ENCODE measurements around the gene GATD1. TPM values are rescaled to one million over a fixed set of nuclear protein-coding genes. Genes with fewer than 3 reads are reported as not detected.

GATD1 gene
- total RNA-seq, 1 experiment from 2014 or later: 88.7 TPM

- Histone ChIP-seq H4K20me1 (ENCODE audit: insufficient read depth) (no peaks in the 10 kb centered on the region), H3K36me3 (ENCODE audit: control insufficient read depth in 1 of 2, insufficient read depth in 2 of 2, low read length in 2 of 2) (peaks cover 3 to 11% of the 10 kb centered on the region in 2 experiments; a peak in 2 of 4 replicates), H3K27me3 (ENCODE audit: insufficient read depth, low read length) (no peaks in the 10 kb centered on the region), H3K9ac (ENCODE audit: low read length) (no peak overlapping the region), H3K27ac (ENCODE audit: low read depth, low read length) (no peak overlapping the region), H3K9me2 (ENCODE audit: insufficient read depth) (no peaks in the 10 kb centered on the region), H2AFZ (ENCODE audit: low read depth, low read length, poor library complexity, severe bottlenecking) (no peak overlapping the region), H3K79me2 (ENCODE audit: insufficient read depth, low read length) (no peaks in the 10 kb centered on the region), H3K4me1 (ENCODE audit: control insufficient read depth in 1 of 2, insufficient read depth in 2 of 2, low read length in 2 of 2) (peaks cover 7 to 34% of the 10 kb centered on the region in 2 experiments; a peak in 3 of 4 replicates), H3K9me3 (ENCODE audit: control insufficient read depth in 1 of 2, insufficient read depth in 1 of 2, low read depth in 1 of 2, low read length in 2 of 2) (no peaks in the 10 kb centered on the region), H3K4me2 (ENCODE audit: low read length) (no peak overlapping the region), H3K4me3 (replicated peaks in 1 of 2; ENCODE audit: low read depth in 1 of 2, low read length in 2 of 2) (no peak overlapping the region)
- ATAC-seq: no peak
- ChIA-PET CTCF (no interaction called here), POLR2A (no interaction called here), RAD21 (ENCODE audit: low non-redundant PET in 1 of 2, low total read pairs in 2 of 2, uncharacterized antibody in 2 of 2, unreplicated experiment in 2 of 2) (no interaction called here)
- no peak for DNase-seq (ENCODE audit: low read depth, low spot score)
- intact Hi-C loops (cut with micrococcal nuclease): no loop called here
- TF ChIP-seq SP1 (IDR thresholded peaks at IDR 0.05; ENCODE audit: low read depth) (no peak), EZH2 (IDR thresholded peaks at IDR 0.05) (no peak), YY1 (IDR thresholded peaks at IDR 0.05; ENCODE audit: extremely low read depth, insufficient replicate concordance, low read depth, low read length) (no peak), CEBPB (IDR thresholded peaks at IDR 0.05; ENCODE audit: low read depth) (no peak), EZH2phosphoT487 (IDR thresholded peaks at IDR 0.05; ENCODE audit: borderline replicate concordance) (no peak), ZNF274 (IDR thresholded peaks at IDR 0.05; ENCODE audit: low read depth, low read length) (no peak), CTCF (IDR thresholded peaks at IDR 0.05 in 2 of 3, conservative IDR thresholded peaks at IDR 0.05 in 1 of 3; ENCODE audit: borderline replicate concordance in 1 of 3, insufficient read depth in 1 of 3, low read depth in 2 of 3, low read length in 2 of 3) (no peak), JUND (IDR thresholded peaks at IDR 0.05) (no peak), TCF7L2 (IDR thresholded peaks at IDR 0.05; ENCODE audit: borderline replicate concordance, extremely low read depth, insufficient read depth, insufficient read length) (no peak), ZFX (IDR thresholded peaks at IDR 0.05) (no peak), POLR2AphosphoS5 (IDR thresholded peaks at IDR 0.05; ENCODE audit: low read depth, low read length) (no peak), ZBTB33 (IDR thresholded peaks at IDR 0.05; ENCODE audit: extremely low read depth, insufficient replicate concordance, low read length) (no peak), RAD21 (IDR thresholded peaks at IDR 0.05; ENCODE audit: low read depth) (no peak), EGR1 (IDR thresholded peaks at IDR 0.05; ENCODE audit: low read depth) (no peak), FOSL1 (IDR thresholded peaks at IDR 0.05; ENCODE audit: low read depth) (no peak), ATF3 (IDR thresholded peaks at IDR 0.05) (no peak), POLR2A (IDR thresholded peaks at IDR 0.05; ENCODE audit: borderline replicate concordance, extremely low read depth, insufficient read depth, insufficient read length) (no peak), SRF (IDR thresholded peaks at IDR 0.05; ENCODE audit: low read depth) (no peak)
- TF ChIP-seq, protein P1, sequence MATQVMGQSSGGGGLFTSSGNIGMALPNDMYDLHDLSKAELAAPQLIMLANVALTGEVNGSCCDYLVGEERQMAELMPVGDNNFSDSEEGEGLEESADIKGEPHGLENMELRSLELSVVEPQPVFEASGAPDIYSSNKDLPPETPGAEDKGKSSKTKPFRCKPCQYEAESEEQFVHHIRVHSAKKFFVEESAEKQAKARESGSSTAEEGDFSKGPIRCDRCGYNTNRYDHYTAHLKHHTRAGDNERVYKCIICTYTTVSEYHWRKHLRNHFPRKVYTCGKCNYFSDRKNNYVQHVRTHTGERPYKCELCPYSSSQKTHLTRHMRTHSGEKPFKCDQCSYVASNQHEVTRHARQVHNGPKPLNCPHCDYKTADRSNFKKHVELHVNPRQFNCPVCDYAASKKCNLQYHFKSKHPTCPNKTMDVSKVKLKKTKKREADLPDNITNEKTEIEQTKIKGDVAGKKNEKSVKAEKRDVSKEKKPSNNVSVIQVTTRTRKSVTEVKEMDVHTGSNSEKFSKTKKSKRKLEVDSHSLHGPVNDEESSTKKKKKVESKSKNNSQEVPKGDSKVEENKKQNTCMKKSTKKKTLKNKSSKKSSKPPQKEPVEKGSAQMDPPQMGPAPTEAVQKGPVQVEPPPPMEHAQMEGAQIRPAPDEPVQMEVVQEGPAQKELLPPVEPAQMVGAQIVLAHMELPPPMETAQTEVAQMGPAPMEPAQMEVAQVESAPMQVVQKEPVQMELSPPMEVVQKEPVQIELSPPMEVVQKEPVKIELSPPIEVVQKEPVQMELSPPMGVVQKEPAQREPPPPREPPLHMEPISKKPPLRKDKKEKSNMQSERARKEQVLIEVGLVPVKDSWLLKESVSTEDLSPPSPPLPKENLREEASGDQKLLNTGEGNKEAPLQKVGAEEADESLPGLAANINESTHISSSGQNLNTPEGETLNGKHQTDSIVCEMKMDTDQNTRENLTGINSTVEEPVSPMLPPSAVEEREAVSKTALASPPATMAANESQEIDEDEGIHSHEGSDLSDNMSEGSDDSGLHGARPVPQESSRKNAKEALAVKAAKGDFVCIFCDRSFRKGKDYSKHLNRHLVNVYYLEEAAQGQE (IDR thresholded peaks at IDR 0.05; ENCODE audit: low read depth): no peak
- no TSS peak for BruUV-seq (replicated peaks)
Measured at GRCh38 chr11:724778-725386, 52.4 kb downstream of the GATD1 start.
